Activated CD4-positive, alpha-beta T cell treated with anti-CD3 and anti-CD28 coated beads, Interleukin-2, amount 10 ng/mL, durations not matched to agents 7 days and 5 days (primary cell): ENCODE results near the gene IRF3. TPM values are rescaled to one million over a fixed set of nuclear protein-coding genes. Genes with fewer than 3 reads are reported as not detected.

Experiments
- CTCF ChIA-PET: fragments of 350-600 bp; sonication (Branson Sonifier 250); formaldehyde crosslinking; loops from one replicate; lab custom pipeline; 2021; ENCODE audit warnings: antibody characterized with exemption; lab: Charles Lee
- POLR2A ChIA-PET: fragments of 350-600 bp; sonication (Branson Sonifier 250); formaldehyde crosslinking; loops from one replicate; lab custom pipeline; 2021; ENCODE audit warnings: antibody characterized with exemption; lab: Charles Lee
- DNase-seq: peaks from one replicate; pipeline ENCODE4 v3.0.0-alpha.2; 2020
- H3K27ac Mint-ChIP-seq: one replicate; pipeline ENCODE4 v1.8.0; 2021; ENCODE audit warnings: mild to moderate bottlenecking, moderate library complexity, mixed read lengths
- H3K27me3 Mint-ChIP-seq: one replicate; pipeline ENCODE4 v1.8.0; 2021; ENCODE audit warnings: mixed read lengths
- H3K36me3 Mint-ChIP-seq: one replicate; pipeline ENCODE4 v1.8.0; 2021; ENCODE audit warnings: low read depth, mixed read lengths
- H3K4me1 Mint-ChIP-seq: one replicate; pipeline ENCODE4 v1.8.0; 2021; ENCODE audit warnings: mixed read lengths
- H3K4me3 Mint-ChIP-seq: one replicate; pipeline ENCODE4 v1.8.0; 2021; ENCODE audit warnings: mild to moderate bottlenecking, moderate library complexity, mixed read lengths
- H3K9me3 Mint-ChIP-seq: one replicate; pipeline ENCODE4 v1.8.0; 2021; ENCODE audit warnings: mixed read lengths
- total RNA-seq, 2 experiments: library from RNA; stranded (reverse); gene quantifications; one replicate each; pipeline ENCODE4 v1.2.3, GENCODE V29; 2021

The IRF3 gene
- total RNA-seq, 2 experiments from 2014 or later: 157 to 168 TPM

- DNase-seq: no peak
- no peak overlapping the region for H3K27ac Mint-ChIP-seq
- CTCF ChIA-PET: interaction anchor here (0.6 to 1.5 kb wide), 4 partner anchors 10 to 96 kb away, joined by 3 to 4 read pairs (median 4); partner anchors contain the start of gene RRAS
- no peak overlapping the region for H3K4me3 Mint-ChIP-seq
- peaks cover 16% of the 10 kb centered on the region for H3K4me1 Mint-ChIP-seq
- no peaks in the 10 kb centered on the region for H3K27me3 Mint-ChIP-seq
- peaks cover 38% of the 10 kb centered on the region for H3K36me3 Mint-ChIP-seq
- no peaks in the 10 kb centered on the region for H3K9me3 Mint-ChIP-seq
- POLR2A ChIA-PET: no interaction called here
These were observed 6.9 kb downstream of the IRF3 start for GRCh38 chr19:49658566-49659442.

- H3K36me3 Mint-ChIP-seq: peaks cover 37% of the 10 kb centered on the region
- no peak overlapping the region for H3K27ac Mint-ChIP-seq
- no peaks in the 10 kb centered on the region for H3K9me3 Mint-ChIP-seq
- H3K4me1 Mint-ChIP-seq: peaks cover 10% of the 10 kb centered on the region
- CTCF ChIA-PET: interaction anchor here (0.5 to 1.5 kb wide), 3 partner anchors 20 to 749 kb away, joined by 3 to 4 read pairs (median 3); no protein-coding TSS in a partner anchor
- no peaks in the 10 kb centered on the region for H3K27me3 Mint-ChIP-seq
- POLR2A ChIA-PET: no interaction called here
- no peak for DNase-seq
- no peak overlapping the region for H3K4me3 Mint-ChIP-seq
These were observed 7.5 kb downstream of the IRF3 start for GRCh38 chr19:49658139-49658517.

- Mint-ChIP-seq H3K9me3 (no peaks in the 10 kb centered on the region), H3K4me1 (peaks cover 4% of the 10 kb centered on the region), H3K27me3 (no peaks in the 10 kb centered on the region), H3K27ac (peak overlapping the region; percentile 46), H3K4me3 (no peak overlapping the region), H3K36me3 (peaks cover 36% of the 10 kb centered on the region)
- ChIA-PET POLR2A (no interaction called here), CTCF (interaction anchor here (0.5 to 1.5 kb wide), 2 partner anchors 21 to 750 kb away, joined by 3 to 4 read pairs; no protein-coding TSS in a partner anchor)
- no peak for DNase-seq
These were observed 8.0 kb downstream of the IRF3 start for GRCh38 chr19:49657493-49658138.

- DNase-seq: no peak
- no peaks in the 10 kb centered on the region for H3K27me3 Mint-ChIP-seq
- H3K9me3 Mint-ChIP-seq: no peaks in the 10 kb centered on the region
- H3K4me1 Mint-ChIP-seq: peaks cover 2% of the 10 kb centered on the region
- H3K27ac Mint-ChIP-seq: no peak overlapping the region
- no peak overlapping the region for H3K4me3 Mint-ChIP-seq
- ChIA-PET CTCF (interaction anchor here (0.8 to 2.7 kb wide), 4 partner anchors 8 to 77 kb away, joined by 3 to 11 read pairs (median 3); partner anchors contain the start of genes NOSIP, PRMT1 and SCAF1), POLR2A (no interaction called here)
- peaks cover 34% of the 10 kb centered on the region for H3K36me3 Mint-ChIP-seq
These were observed 9.1 kb downstream of the IRF3 start for GRCh38 chr19:49656456-49657109.

- DNase-seq: no peak
- Mint-ChIP-seq H3K36me3 (peaks cover 31% of the 10 kb centered on the region), H3K4me3 (no peak overlapping the region), H3K4me1 (peaks cover 2% of the 10 kb centered on the region), H3K27me3 (no peaks in the 10 kb centered on the region), H3K9me3 (no peaks in the 10 kb centered on the region), H3K27ac (no peak overlapping the region)
- CTCF ChIA-PET: interaction anchor here (0.6 to 2.7 kb wide), 7 partner anchors 7 to 248 kb away, joined by 3 to 11 read pairs (median 3); partner anchors contain the start of genes NOSIP, PRMT1, RRAS and SCAF1
- POLR2A ChIA-PET: interaction anchor here (0.6 to 0.8 kb wide), 2 partner anchors 37 to 252 kb away, joined by 3 to 4 read pairs; no protein-coding TSS in a partner anchor
These were observed 9.8 kb downstream of the IRF3 start for GRCh38 chr19:49655570-49656455.

GRCh38 chr19:49654581-49654980 is 11.1 kb downstream of the IRF3 start:
- no peaks in the 10 kb centered on the region for H3K27me3 Mint-ChIP-seq
- H3K9me3 Mint-ChIP-seq: no peaks in the 10 kb centered on the region
- H3K4me3 Mint-ChIP-seq: no peak overlapping the region
- H3K36me3 Mint-ChIP-seq: peaks cover 29% of the 10 kb centered on the region
- no peak for DNase-seq
- POLR2A ChIA-PET: no interaction called here
- no peaks in the 10 kb centered on the region for H3K4me1 Mint-ChIP-seq
- no peak overlapping the region for H3K27ac Mint-ChIP-seq
- CTCF ChIA-PET: interaction anchor here (2.7 kb wide), 1 partner anchor 12 kb away, joined by 11 read pairs; the partner anchor contains the start of gene SCAF1

GRCh38 chr19:49653466-49653806 is 12.2 kb downstream of the IRF3 start:
- H3K4me3 Mint-ChIP-seq: no peak overlapping the region
- CTCF ChIA-PET: interaction anchor here (0.6 kb wide), 1 partner anchor 132 kb away, joined by 3 read pairs; no protein-coding TSS in a partner anchor
- no peaks in the 10 kb centered on the region for H3K9me3 Mint-ChIP-seq
- POLR2A ChIA-PET: no interaction called here
- H3K36me3 Mint-ChIP-seq: peaks cover 23% of the 10 kb centered on the region
- no peak overlapping the region for H3K27ac Mint-ChIP-seq
- no peak for DNase-seq
- no peaks in the 10 kb centered on the region for H3K4me1 Mint-ChIP-seq
- no peaks in the 10 kb centered on the region for H3K27me3 Mint-ChIP-seq

GRCh38 chr19:49652551-49653465 is 12.8 kb downstream of the IRF3 start:
- no peak for DNase-seq
- ChIA-PET CTCF (interaction anchor here (0.7 kb wide), 1 partner anchor 10 kb away, joined by 4 read pairs; no protein-coding TSS in a partner anchor), POLR2A (no interaction called here)
- Mint-ChIP-seq H3K4me1 (no peaks in the 10 kb centered on the region), H3K27ac (no peak overlapping the region), H3K9me3 (no peaks in the 10 kb centered on the region), H3K36me3 (peaks cover 23% of the 10 kb centered on the region), H3K27me3 (no peaks in the 10 kb centered on the region), H3K4me3 (no peak overlapping the region)

- Mint-ChIP-seq H3K4me1 (no peaks in the 10 kb centered on the region), H3K27ac (no peak overlapping the region), H3K36me3 (peaks cover 22% of the 10 kb centered on the region), H3K9me3 (no peaks in the 10 kb centered on the region), H3K27me3 (no peaks in the 10 kb centered on the region), H3K4me3 (no peak overlapping the region)
- no peak for DNase-seq
- CTCF ChIA-PET: no interaction called here
- POLR2A ChIA-PET: no interaction called here
These were observed 13.7 kb downstream of the IRF3 start for GRCh38 chr19:49651820-49652550.

- Mint-ChIP-seq H3K4me3 (no peak overlapping the region), H3K27ac (no peak overlapping the region), H3K27me3 (no peaks in the 10 kb centered on the region), H3K4me1 (no peaks in the 10 kb centered on the region), H3K9me3 (no peaks in the 10 kb centered on the region), H3K36me3 (peaks cover 20% of the 10 kb centered on the region)
- no peak for DNase-seq
- POLR2A ChIA-PET: no interaction called here
- CTCF ChIA-PET: no interaction called here
These were observed 14.4 kb downstream of the IRF3 start for GRCh38 chr19:49651029-49651819.
